HG03139 (cell line): ENCODE data around the gene NTRK2.
A peak's percentile ranks its signal among the peaks of the same experiment; 100 is the strongest.

Experiments
- ATAC-seq: cut with Tn5 transposase; IDR thresholded peaks from one replicate; pipeline ENCODE4 v1.9.1; 2021; ENCODE audit not compliant: unreplicated experiment

NTRK2 gene

GRCh38 chr9:85008215-85008614 lies 338.7 kb downstream of the NTRK2 start:
- ATAC-seq = no peak

DNA sequence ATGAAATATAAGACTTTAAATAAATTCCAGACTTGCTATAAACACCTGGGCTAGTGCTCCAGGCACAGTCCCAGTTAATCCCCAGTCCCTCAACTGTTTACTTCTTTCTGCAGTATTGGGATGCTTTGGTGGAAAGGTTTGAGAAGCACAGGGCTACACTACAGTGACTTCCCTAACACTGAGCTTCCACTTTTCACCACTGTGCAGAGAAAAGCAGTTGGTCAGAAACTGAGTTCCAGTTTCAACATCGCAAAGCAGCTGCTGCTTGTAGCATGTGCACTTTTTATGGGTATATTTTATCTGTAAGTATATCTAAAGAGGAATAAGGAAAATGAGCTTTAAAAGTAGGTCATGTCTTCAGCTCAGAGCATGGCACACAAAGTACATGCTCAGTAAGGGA lies 339.7 kb downstream of the NTRK2 start:
- peak; percentile 84 for ATAC-seq

DNA sequence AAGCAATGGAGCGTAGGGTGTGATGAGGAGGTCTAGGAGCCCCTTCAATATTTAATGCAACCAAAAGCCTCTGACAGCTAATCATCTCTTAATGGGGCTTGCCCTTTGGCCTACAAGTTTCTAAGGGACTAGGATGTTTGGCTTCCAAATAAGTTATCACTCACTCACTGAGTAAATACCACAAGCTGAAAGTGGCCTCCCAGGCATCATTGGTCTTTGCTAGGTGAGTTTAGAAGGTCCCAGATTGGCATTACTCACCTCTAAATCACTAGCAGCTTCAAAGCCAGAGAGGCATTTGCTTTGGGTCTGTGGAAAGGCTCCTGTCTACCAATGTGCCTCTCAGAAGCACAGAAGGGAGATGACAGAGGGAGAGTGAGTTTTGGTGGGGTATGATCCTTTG lies 344.2 kb downstream of the NTRK2 start:
- ATAC-seq = no peak

GRCh38 chr9:85014292-85014691 lies 344.8 kb downstream of the NTRK2 start:
- ATAC-seq = no peak

DNA sequence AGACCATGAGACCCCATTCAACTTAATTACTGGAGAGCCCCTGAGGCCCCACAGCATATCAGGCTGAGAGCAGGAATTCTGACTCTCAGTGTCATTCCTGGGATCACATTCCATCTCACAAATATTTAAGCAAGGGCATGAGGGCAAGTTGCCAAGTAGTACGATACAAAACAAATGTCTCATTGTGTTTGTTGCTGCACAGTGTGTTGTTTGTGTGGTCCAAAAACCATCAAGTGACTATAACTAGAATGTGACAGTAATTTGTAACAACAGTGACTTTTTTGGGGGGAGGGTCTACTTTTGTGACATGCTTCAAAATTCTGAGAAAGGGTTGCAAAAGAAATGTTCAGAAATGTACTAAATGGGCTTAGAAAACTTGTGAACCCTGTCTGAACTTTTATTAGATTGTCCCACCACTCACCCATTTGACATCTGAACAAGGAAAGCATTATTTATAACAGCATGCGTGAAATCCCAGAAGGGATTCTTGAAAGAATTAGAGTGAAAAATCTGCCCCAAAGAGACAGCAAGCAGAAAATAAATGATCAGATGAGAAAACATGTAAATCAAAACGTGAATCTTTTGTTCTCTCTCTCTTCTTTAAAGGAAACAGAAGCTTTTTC lies 347.0 kb downstream of the NTRK2 start:
- ATAC-seq = no peak

DNA sequence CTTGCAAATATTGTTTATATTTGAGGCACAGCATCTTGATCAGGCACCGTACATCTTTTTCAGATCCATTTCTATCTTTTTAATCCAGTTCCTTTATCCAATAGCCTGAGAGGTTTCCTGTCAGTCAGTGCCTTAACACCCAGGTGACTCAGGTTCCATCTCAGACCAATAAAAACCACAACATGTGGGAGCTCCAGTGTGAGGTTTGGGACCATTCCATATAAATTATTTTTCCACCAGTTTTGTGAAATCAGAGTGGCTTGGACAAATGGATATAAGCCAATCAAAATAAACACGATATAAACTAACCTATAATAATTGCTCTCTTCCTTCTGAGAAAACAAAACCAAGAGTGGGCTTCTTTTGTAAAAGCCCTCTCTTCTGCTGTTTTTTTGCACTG lies 351.3 kb downstream of the NTRK2 start:
- ATAC-seq = no peak

DNA sequence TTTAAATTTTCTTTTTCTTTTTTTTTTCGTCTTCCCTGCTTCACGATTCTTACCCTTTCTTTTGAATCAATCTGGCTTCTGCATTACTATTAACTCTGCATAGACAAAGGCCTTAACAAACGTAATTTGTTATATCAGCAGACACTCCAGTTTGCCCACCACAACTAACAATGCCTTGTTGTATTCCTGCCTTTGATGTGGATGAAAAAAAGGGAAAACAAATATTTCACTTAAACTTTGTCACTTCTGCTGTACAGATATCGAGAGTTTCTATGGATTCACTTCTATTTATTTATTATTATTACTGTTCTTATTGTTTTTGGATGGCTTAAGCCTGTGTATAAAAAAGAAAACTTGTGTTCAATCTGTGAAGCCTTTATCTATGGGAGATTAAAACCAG lies 352.2 kb downstream of the NTRK2 start:
- ATAC-seq = no peak

DNA sequence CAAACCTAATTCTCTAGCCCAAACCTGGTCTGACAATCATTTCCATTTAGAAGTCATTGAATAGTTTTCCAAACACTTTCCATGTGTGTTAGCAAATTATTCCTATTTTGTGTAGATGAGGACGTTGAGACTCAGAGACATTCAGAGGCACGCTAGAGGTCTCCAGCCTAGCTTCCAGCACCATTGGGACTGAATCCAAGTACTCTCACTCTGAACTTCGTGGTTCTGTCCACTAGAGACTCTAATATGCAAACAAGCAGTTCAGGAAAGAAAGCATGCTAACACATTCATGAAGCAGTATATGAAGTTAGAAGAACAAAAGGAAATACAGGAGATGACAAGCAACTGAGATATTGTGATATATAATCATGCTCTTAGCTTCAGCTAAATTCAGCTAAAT lies 354.8 kb downstream of the NTRK2 start:
- no peak for ATAC-seq

DNA sequence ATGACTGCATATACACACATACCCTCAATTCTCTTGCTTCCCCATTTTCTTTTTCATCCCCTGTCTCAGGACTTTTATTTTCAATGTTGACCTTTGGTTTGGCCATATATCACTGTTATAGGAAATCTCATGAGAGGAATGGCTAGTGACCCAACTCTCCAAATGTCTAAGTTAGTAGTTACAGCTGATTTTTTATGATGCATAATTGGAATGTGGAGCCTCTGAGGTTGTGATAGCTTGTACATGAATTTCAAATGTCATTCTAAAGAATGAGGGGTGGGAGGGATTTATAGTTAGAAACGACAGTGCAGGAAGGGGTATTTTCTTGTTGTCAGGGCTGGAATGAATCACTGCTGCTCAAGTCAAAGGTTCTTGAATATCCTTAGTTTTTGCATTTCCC lies 356.1 kb downstream of the NTRK2 start:
- no peak for ATAC-seq

- no peak for ATAC-seq
These were observed 358.3 kb downstream of the NTRK2 start for GRCh38 chr9:85027870-85028269.

- no peak for ATAC-seq
These were observed 360.8 kb downstream of the NTRK2 start for GRCh38 chr9:85030316-85030715.

GRCh38 chr9:85036496-85036895 lies 367.0 kb downstream of the NTRK2 start:
- no peak for ATAC-seq

GRCh38 chr9:85038061-85038460 lies 368.5 kb downstream of the NTRK2 start:
- ATAC-seq = no peak

- ATAC-seq = no peak
These were observed 369.5 kb downstream of the NTRK2 start for GRCh38 chr9:85038824-85039608.

GRCh38 chr9:85040146-85040545 lies 370.6 kb downstream of the NTRK2 start:
- no peak for ATAC-seq

GRCh38 chr9:85040821-85041465 lies 371.4 kb downstream of the NTRK2 start:
- no peak for ATAC-seq

- no peak for ATAC-seq
These were observed 372.1 kb downstream of the NTRK2 start for GRCh38 chr9:85041466-85042137.

DNA sequence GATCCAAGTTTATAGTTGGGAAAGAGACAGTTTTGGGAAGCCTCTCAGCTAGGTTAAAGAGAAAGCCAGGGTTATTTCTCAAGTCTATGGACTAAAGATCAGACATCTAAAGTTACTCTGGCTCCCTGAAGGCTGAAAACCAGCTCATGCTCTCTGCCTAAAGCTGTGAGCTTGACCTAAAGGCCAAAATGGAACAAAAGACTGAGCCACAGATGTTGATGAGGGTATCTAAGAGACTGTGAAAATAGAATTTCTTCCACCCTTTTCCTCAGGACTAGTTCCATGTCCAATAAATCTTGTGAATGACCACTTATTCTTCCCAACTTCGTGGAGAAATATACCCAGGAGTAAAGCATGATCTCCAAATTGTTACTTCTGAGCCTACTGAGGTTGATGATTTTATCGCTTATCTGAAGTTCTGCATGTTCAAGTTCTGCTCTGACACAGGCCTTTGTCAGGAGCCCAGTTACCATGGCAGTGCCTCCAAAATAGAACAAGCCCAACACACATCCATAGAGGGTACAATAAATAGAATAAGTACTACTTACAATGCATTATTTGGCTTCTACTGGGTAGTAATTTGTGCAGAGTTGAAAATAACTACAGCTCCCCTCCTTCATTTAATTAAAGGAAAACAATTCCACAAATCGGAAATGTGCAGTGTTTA lies 373.6 kb downstream of the NTRK2 start:
- ATAC-seq = no peak

DNA sequence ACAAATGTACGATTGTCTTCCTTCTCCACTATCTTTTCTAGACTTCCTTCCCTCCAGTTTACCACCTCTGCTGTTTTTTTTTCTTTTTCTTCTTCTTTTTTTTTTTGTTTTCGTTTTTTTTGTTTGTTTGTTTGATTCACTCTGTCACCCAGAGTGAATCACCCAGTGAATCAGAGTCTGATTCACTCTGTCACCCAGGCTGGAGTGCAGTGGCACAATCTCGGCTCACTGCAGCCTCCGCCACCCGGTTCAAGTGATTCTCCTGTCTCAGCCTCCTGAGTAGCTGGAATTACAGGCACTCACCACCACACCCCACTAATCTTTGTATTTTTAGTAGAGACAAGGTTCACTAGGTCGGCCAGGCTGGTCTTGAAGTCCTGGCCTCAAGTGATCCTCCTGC lies 375.7 kb downstream of the NTRK2 start:
- ATAC-seq = no peak

DNA sequence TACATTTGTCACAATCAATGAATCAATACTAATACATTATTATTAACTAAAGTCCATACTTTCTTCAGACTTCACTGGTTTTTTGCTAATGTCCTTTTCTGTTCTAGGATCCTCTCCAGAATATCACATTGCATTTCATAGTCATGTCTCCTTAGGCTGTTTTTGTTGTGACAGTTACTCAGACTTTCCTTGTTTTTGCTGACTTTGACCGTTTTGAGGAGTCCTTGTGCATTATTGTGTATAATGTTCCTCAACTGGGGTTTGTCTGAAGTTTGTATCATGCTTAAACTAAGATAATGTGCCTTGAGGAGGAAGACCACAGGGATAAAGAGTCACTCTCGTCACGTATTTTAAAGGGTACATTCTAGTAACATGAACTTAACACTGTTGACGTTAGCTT lies 376.9 kb downstream of the NTRK2 start:
- ATAC-seq = no peak

- no peak for ATAC-seq
These were observed 383.8 kb downstream of the NTRK2 start for GRCh38 chr9:85053206-85053786.
